Fibroblast of lung (primary cell): ENCODE results near the gene FNDC3B. TPM values are rescaled to one million over a fixed set of nuclear protein-coding genes. Genes with fewer than 3 reads are reported as not detected.

ENCODE experiments used
- DNase-seq, 2 donors: peaks; one replicate each; pipeline versions ENCODE4 v3.0.0 to v3.0.0-alpha.2; 2010; ENCODE audit warnings: low read depth in 2 of 2
- H2AFZ ChIP-seq: 2 replicates; pipeline ENCODE4 v1.5.1; 2012; ENCODE audit warnings: low read length, control low read depth, inconsistent platforms
- H3K27ac ChIP-seq: 2 replicates; pipeline ENCODE4 v1.5.1; 2011; ENCODE audit warnings: low read length, control low read depth; ENCODE audit not compliant: insufficient read depth
- H3K27me3 ChIP-seq: 2 replicates; pipeline ENCODE4 v1.5.1; 2011; ENCODE audit warnings: mild to moderate bottlenecking, low read length; ENCODE audit not compliant: control insufficient read depth, insufficient read depth
- H3K36me3 ChIP-seq: 2 replicates; pipeline ENCODE4 v1.5.1; 2011; ENCODE audit warnings: low read length; ENCODE audit not compliant: control insufficient read depth, insufficient read depth
- H3K4me1 ChIP-seq: 2 replicates; pipeline ENCODE4 v1.5.1; 2011; ENCODE audit warnings: low read length; ENCODE audit not compliant: control insufficient read depth, insufficient read depth; ENCODE audit errors: extremely low read depth
- H3K4me2 ChIP-seq: 2 replicates; pipeline ENCODE4 v1.5.1; 2011; ENCODE audit warnings: low read length, control low read depth; ENCODE audit not compliant: insufficient read depth; ENCODE audit errors: extremely low read depth
- H3K4me3 ChIP-seq, 4 experiments: fragments of 200-600 bp in 1 of 4; sonication (generic) in 1 of 4; replicated peaks in 1 of 4; 2 replicates each; pipeline ENCODE4 v1.5.1; 2011 to 2016; ENCODE audit warnings: low read length in 4 of 4, low read depth in 3 of 4, mild to moderate bottlenecking in 3 of 4, control low read depth in 2 of 4, inconsistent platforms in 1 of 4, mixed read lengths in 1 of 4; ENCODE audit not compliant: insufficient read depth in 1 of 4; ENCODE audit errors: control extremely low read depth in 1 of 4
- H3K79me2 ChIP-seq: 2 replicates; pipeline ENCODE4 v1.5.1; 2012; ENCODE audit warnings: mild to moderate bottlenecking, low read length, inconsistent platforms; ENCODE audit not compliant: control insufficient read depth, insufficient read depth
- H3K9ac ChIP-seq: 2 replicates; pipeline ENCODE4 v1.5.1; 2011; ENCODE audit warnings: mild to moderate bottlenecking, low read length, control low read depth; ENCODE audit not compliant: insufficient read depth
- H3K9me3 ChIP-seq: 2 replicates; pipeline ENCODE4 v1.5.1; 2012; ENCODE audit warnings: low read depth, low read length; ENCODE audit not compliant: control insufficient read depth, insufficient read depth
- H4K20me1 ChIP-seq: 2 replicates; pipeline ENCODE4 v1.5.1; 2011; ENCODE audit warnings: low read length; ENCODE audit not compliant: control insufficient read depth, insufficient read depth; ENCODE audit errors: extremely low read depth
- CTCF ChIP-seq, 2 donors: IDR thresholded peaks in 1 of 2; conservative IDR thresholded peaks in 1 of 2; 1 replicate in 1 of 2; 2 replicates in 1 of 2; pipeline ENCODE4 v1.5.1; 2011 to 2012; ENCODE audit warnings: low read length in 2 of 2, control low read depth in 1 of 2, inconsistent platforms in 1 of 2, low read depth in 1 of 2, mild to moderate bottlenecking in 1 of 2
- EZH2 ChIP-seq: IDR thresholded peaks from 2 replicates; pipeline ENCODE4 v1.5.1; 2012; ENCODE audit warnings: low read length, control low read depth, mild to moderate bottlenecking; ENCODE audit errors: missing control alignments
- polyA plus RNA-seq, 2 donors: library from polyadenylated mRNA; depleted of rRNA in 1 of 2; stranded (reverse) in 1 of 2; unstranded in 1 of 2; fragments of >200 nt; gene quantifications; 2 replicates each; pipeline ENCODE4 v1.2.1, GENCODE V29; 2011 to 2012; ENCODE audit warnings: missing spikeins in 1 of 2
- total RNA-seq: library from RNA; depleted of rRNA; stranded (reverse); fragments of >200 nt; gene quantifications from 2 replicates; pipeline ENCODE4 v1.2.1, GENCODE V29; 2014

Gene FNDC3B
- total and polyA plus RNA-seq, 2 donors (not counting 1 experiment from before 2014, with no cell fraction given), result 26.1 to 76.8 TPM

GRCh38 chr3:172051957-172052354, 12.6 kb downstream of the FNDC3B start:
- DNase-seq, result no peak
- Histone ChIP-seq H3K79me2 (peaks cover 83% of the 10 kb centered on the region), H3K4me3 (no peak overlapping the region), H3K9ac (no peak overlapping the region), H3K27ac (no peak overlapping the region), H3K4me1 (peaks cover 7% of the 10 kb centered on the region), H3K27me3 (no peaks in the 10 kb centered on the region), H3K9me3 (no peaks in the 10 kb centered on the region), H3K4me2 (no peak overlapping the region), H3K36me3 (peaks cover 5% of the 10 kb centered on the region), H4K20me1 (peaks cover 5% of the 10 kb centered on the region), H2AFZ (no peak overlapping the region)
- TF ChIP-seq CTCF (conservative IDR thresholded peaks at IDR 0.05 in 1 of 2, IDR thresholded peaks at IDR 0.05 in 1 of 2; ENCODE audit: low read depth in 1 of 2, low read length in 2 of 2) (no peak), EZH2 (no peak)

- Histone ChIP-seq H2AFZ (no peak overlapping the region), H3K79me2 (peaks cover 83% of the 10 kb centered on the region), H3K4me1 (peaks cover 7% of the 10 kb centered on the region), H4K20me1 (peaks cover 5% of the 10 kb centered on the region), H3K27ac (no peak overlapping the region), H3K36me3 (peaks cover 5% of the 10 kb centered on the region), H3K9me3 (no peaks in the 10 kb centered on the region), H3K4me2 (no peak overlapping the region), H3K27me3 (no peaks in the 10 kb centered on the region), H3K9ac (no peak overlapping the region), H3K4me3 (no peak overlapping the region)
- TF ChIP-seq EZH2 (no peak), CTCF (conservative IDR thresholded peaks at IDR 0.05 in 1 of 2, IDR thresholded peaks at IDR 0.05 in 1 of 2; ENCODE audit: low read depth in 1 of 2, low read length in 2 of 2) (no peak)
- no peak for DNase-seq
Measured at GRCh38 chr3:172052405-172052804, 13.0 kb downstream of the FNDC3B start.

DNA sequence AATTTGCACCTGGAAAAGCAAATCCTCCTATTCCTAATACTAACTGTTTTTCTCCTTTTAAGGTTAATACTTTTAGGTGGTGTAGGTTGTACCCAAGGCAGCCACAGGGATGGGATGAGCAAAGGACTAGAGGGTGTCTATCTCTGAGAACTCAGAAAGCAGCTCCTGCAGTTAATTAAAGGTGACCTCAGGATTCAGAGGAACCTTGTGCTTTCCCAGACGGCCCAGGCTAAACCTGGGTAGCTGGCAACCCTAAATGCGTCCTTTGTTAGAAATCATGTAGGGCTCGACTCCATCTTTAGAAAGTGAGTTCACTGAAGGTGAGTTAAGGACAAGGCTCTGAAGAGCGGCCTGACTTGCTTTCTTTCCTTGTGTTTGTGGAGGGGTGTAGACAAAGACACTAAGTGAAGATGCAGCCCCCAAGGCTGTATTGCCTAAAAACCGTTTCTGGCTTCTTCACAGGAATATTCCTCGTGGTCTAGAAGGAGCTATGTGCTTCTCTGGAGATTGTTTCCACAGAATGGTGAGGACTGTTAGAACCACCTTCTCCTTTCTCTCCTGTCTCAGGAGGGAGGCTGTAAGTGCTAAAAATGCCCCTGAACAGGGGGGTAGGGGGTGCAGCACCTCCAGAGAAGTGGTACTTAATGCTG, 14.9 kb downstream of the FNDC3B start:
- Histone ChIP-seq H3K27ac (no peak overlapping the region), H3K27me3 (no peaks in the 10 kb centered on the region), H3K9me3 (no peaks in the 10 kb centered on the region), H3K36me3 (peaks cover 5% of the 10 kb centered on the region), H3K4me1 (peaks cover 7% of the 10 kb centered on the region), H3K4me3 (no peak overlapping the region), H3K9ac (no peak overlapping the region), H3K4me2 (peak overlapping the region; percentile 2), H4K20me1 (peaks cover 5% of the 10 kb centered on the region), H2AFZ (no peak overlapping the region), H3K79me2 (peaks cover 83% of the 10 kb centered on the region)
- no peak for DNase-seq
- TF ChIP-seq EZH2 (no peak), CTCF (conservative IDR thresholded peaks at IDR 0.05 in 1 of 2, IDR thresholded peaks at IDR 0.05 in 1 of 2; ENCODE audit: low read depth in 1 of 2, low read length in 2 of 2) (no peak)
